Muscle layer of duodenum (tissue), 2 donors: ENCODE data around the gene FXYD2.

Source experiments
- H3K27ac ChIP-seq: one replicate; pipeline ENCODE4 v1.7.0; 2013; ENCODE audit warnings: mild to moderate bottlenecking, low read length
- H3K27me3 ChIP-seq: one replicate; pipeline ENCODE4 v1.7.0; 2013; ENCODE audit warnings: low read depth, mild to moderate bottlenecking, control low read depth, low read length
- H3K36me3 ChIP-seq, 2 donors: one replicate each; pipeline ENCODE4 v1.7.0; 2013; ENCODE audit warnings: low read length in 2 of 2, control low read depth in 1 of 2, mild to moderate bottlenecking in 1 of 2; ENCODE audit not compliant: insufficient read depth in 2 of 2, control insufficient read depth in 1 of 2
- H3K4me1 ChIP-seq, 2 donors: one replicate each; pipeline ENCODE4 v1.7.0; 2013; ENCODE audit warnings: low read length in 2 of 2, mild to moderate bottlenecking in 2 of 2, control low read depth in 1 of 2, moderate library complexity in 1 of 2; ENCODE audit not compliant: insufficient read depth in 2 of 2, control insufficient read depth in 1 of 2
- H3K4me3 ChIP-seq, 2 donors: one replicate each; pipeline ENCODE4 v1.7.0; 2013; ENCODE audit warnings: low read length in 2 of 2, low read depth in 1 of 2, mild to moderate bottlenecking in 1 of 2
- H3K9me3 ChIP-seq, 2 donors: one replicate each; pipeline ENCODE4 v1.7.0; 2013; ENCODE audit warnings: low read length in 2 of 2, control low read depth in 1 of 2, mild to moderate bottlenecking in 1 of 2; ENCODE audit not compliant: control insufficient read depth in 1 of 2
- donor health status: healthy.

The FXYD2 gene

DNA sequence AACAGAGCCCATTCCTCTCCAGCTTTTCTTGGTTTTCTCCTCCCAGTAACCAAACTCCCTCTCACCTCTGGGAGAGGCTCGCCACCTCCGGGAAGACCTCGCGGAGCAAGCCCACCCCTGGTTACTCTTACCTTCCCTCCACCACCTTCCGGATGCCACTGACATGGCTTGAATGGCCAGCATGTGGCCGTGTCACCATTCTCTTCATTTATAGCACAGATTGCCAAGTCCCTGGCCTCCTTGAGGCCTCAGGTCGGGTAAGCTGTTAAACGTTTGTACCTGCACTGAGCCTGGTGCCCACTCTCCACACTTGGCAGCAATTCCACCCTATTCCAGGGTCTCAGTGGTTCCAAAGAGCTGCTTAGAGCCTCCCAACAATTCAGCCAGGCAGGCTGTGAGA, 8.0 kb upstream of the FXYD2 start:
- Histone ChIP-seq H3K9me3 (no peaks in the 10 kb centered on the region), H3K36me3 (no peaks in the 10 kb centered on the region), H3K27me3 (no peaks in the 10 kb centered on the region), H3K4me1 (peaks cover 12 to 22% of the 10 kb centered on the region in 2 donors), H3K4me3 (no peak overlapping the region), H3K27ac (no peak overlapping the region)

DNA sequence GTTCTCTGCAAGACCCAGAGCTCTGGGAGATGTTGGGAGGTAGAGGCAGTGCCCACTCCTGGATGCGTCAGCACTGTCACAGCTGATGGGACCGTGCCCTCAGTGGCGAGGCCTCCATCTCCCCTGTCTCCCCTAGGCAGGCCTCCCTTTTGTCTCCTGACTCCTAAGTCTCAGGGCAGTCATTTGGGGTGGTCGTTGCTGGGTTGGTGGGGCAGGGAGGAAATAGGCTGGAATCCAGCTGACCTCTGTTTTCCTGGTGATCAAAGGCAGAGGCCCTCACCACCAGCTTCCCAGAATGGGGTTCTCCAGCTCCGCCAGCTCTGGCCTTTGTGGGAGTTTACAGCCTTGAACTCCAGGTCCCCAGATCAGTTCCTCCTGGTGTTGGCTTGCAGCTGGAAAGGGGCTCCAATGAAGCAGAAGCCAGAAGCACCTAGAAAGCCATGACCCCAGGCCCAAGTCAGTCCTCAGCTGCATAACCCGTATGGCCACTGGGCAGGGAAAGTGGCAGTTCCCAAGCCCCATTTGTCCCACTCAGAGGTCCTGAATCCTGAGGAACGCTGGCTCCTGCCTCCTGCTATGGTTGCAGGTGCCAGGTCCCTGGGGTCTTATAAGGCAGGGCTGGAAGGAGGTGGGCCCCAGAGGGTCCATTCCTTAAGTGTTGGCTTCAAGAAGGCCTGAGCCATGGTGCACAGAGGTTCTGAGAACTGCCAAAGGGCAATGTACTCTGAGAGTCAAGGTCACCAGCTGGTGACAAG, 7.3 kb upstream of the FXYD2 start:
- Histone ChIP-seq H3K36me3 (no peaks in the 10 kb centered on the region), H3K27me3 (no peaks in the 10 kb centered on the region), H3K4me3 (no peak overlapping the region), H3K9me3 (no peaks in the 10 kb centered on the region), H3K4me1 (peaks cover 12 to 19% of the 10 kb centered on the region in 2 donors), H3K27ac (no peak overlapping the region)

DNA sequence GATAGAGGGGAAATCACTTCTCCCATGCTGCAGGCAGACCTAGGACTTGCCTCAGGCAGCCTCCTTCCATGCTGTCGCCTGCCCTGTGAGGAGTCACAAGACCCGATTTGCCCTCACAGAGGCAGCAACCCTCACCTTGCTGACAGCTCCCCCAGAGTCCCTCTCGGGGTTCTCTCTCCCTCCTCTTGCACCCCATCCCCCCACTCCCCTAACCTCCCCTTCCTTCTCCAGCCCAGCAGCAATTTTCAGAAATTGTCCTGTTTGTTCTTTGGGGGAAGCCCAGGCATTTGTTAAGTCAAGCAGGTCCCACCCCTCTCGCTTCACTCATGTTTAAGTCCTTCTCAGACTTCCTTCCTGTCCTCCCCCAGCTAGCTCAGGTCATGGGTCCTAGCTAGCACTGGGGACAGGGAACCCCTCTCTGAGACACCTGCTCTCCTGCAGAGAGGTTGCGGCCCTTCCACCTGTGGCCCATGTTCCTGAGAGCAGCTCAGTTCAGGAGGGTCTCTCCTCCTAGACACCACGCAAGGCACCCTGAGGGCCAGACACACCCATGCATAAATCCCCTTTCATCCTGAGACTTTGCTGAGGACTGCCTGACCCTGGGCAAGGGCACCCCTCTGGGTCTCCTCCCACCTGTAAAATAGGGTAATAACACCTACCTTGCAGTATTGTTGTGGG, 6.3 kb upstream of the FXYD2 start:
- Histone ChIP-seq H3K9me3 (no peaks in the 10 kb centered on the region), H3K4me1 (peaks cover 12 to 22% of the 10 kb centered on the region in 2 donors), H3K27me3 (no peaks in the 10 kb centered on the region), H3K4me3 (no peak overlapping the region), H3K36me3 (no peaks in the 10 kb centered on the region), H3K27ac (no peak overlapping the region)

- Histone ChIP-seq H3K27ac (no peak overlapping the region), H3K4me3 (no peak overlapping the region), H3K4me1 (peaks cover 12 to 30% of the 10 kb centered on the region in 2 donors), H3K9me3 (no peaks in the 10 kb centered on the region), H3K27me3 (no peaks in the 10 kb centered on the region), H3K36me3 (no peaks in the 10 kb centered on the region)
Observed at GRCh38 chr11:117830072-117830471, 5.5 kb upstream of the FXYD2 start.

DNA sequence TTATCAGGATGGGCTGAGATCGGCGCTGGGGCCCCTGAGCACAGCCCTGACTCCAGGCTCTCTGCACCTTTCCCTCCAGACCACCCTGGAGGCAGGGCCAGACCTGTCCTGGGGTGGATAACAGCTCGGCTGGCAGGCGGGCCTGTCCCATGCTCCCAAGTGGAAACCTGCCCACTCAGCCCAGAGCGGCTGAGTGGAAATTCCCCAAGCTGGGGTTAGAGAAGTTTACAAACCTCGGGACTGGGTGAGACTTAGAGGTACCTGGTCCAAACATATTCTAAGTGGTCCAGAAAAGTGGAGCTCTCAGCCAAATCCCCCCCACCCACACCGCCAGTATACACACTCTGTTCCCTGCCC, 4.8 kb upstream of the FXYD2 start:
- Histone ChIP-seq H3K27me3 (no peaks in the 10 kb centered on the region), H3K27ac (no peak overlapping the region), H3K4me1 (peaks cover 12 to 35% of the 10 kb centered on the region in 2 donors), H3K36me3 (no peaks in the 10 kb centered on the region), H3K9me3 (no peaks in the 10 kb centered on the region), H3K4me3 (no peak overlapping the region)

GRCh38 chr11:117828611-117829368, 4.2 kb upstream of the FXYD2 start:
- no peaks in the 10 kb centered on the region for H3K9me3 ChIP-seq
- peaks cover 15 to 35% of the 10 kb centered on the region in 2 donors for H3K4me1 ChIP-seq
- no peaks in the 10 kb centered on the region for H3K36me3 ChIP-seq
- no peak overlapping the region for H3K4me3 ChIP-seq
- no peaks in the 10 kb centered on the region for H3K27me3 ChIP-seq
- H3K27ac ChIP-seq, result no peak overlapping the region

DNA sequence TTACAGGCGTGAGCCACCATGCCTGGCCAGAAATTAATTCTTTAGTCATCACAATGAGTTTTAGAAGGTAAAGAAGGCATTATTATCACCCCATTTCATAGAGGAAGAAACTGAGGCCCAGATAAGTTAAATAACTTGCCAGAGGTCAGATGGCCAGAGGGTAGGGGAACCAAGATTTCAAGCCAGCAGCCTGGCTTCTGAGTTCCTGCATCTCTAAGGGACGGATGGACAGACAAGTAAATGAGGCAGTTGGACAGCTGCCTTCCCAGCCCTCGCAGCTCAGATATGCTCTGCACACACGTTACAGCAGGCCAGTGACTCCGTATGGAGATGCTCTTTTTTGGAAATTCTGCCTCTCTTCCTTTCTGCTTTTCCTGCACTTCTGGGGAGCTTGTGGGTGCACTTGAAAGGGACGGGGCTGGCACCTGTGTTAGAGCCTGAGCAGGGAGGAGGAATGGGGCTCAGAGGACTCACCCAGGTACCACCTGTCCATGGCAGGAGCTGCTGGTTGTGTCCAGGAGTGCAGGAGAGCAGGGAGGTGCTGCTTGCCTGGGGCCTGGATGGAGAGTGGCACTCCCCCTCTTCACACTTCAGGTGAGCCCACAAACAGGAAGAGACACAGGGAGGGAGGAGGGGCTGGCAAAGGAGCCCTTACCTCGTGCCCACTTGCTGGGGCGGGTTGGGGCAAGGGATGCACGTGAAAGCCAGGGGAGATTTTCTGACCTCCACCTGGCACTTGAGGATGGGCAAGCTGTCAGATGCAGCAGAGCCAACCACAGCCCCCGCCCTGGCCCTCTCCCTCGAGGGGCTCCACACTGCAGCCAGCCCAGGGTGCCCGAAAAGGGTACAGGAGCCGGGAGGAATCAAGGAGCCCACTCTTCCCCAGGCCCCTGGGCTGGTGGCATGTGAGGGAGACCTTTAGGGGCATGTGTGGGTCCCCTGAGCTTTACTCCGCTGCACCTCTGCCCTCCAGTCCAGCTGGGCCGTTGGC, 3.3 kb upstream of the FXYD2 start:
- no peaks in the 10 kb centered on the region for H3K36me3 ChIP-seq
- H3K27ac ChIP-seq, result no peak overlapping the region
- H3K4me3 ChIP-seq, result no peak overlapping the region
- no peaks in the 10 kb centered on the region for H3K27me3 ChIP-seq
- peaks cover 17 to 36% of the 10 kb centered on the region in 2 donors for H3K4me1 ChIP-seq
- no peaks in the 10 kb centered on the region for H3K9me3 ChIP-seq

GRCh38 chr11:117826832-117827231, 2.3 kb upstream of the FXYD2 start:
- Histone ChIP-seq H3K36me3 (no peaks in the 10 kb centered on the region), H3K4me1 (peaks cover 17 to 42% of the 10 kb centered on the region in 2 donors), H3K4me3 (no peak overlapping the region), H3K9me3 (no peaks in the 10 kb centered on the region), H3K27ac (no peak overlapping the region), H3K27me3 (no peaks in the 10 kb centered on the region)

DNA sequence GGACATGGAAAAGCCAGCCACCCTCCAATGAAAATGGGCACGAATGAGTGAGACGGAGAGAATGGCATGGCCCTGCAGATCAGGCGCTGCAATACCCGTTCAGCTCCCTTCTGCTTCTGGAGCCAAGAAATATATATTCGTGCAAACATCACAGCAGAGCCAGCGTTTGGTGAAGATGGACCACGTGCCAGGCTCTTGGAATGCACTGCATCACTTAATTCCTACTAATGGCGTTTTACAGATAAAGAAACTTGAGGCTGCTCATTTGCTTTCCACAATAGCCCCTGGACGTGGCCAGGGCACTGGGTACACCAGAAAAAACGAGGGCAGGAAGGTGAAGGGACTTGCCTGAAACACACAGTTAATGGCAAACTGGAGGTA, 1.6 kb upstream of the FXYD2 start:
- Histone ChIP-seq H3K9me3 (no peaks in the 10 kb centered on the region), H3K27ac (no peak overlapping the region), H3K27me3 (no peaks in the 10 kb centered on the region), H3K4me3 (no peak overlapping the region), H3K36me3 (no peaks in the 10 kb centered on the region), H3K4me1 (peaks cover 17 to 37% of the 10 kb centered on the region in 2 donors)

GRCh38 chr11:117825538-117826189, 1.1 kb upstream of the FXYD2 start:
- no peaks in the 10 kb centered on the region for H3K27me3 ChIP-seq
- H3K36me3 ChIP-seq, result no peaks in the 10 kb centered on the region
- H3K27ac ChIP-seq, result no peak overlapping the region
- H3K4me1 ChIP-seq, result peaks cover 16 to 31% of the 10 kb centered on the region in 2 donors
- no peaks in the 10 kb centered on the region for H3K9me3 ChIP-seq
- no peak overlapping the region for H3K4me3 ChIP-seq
